WTC11 (cell line): Measurements from ENCODE around the gene SRSF4.

ENCODE experiments used
- CREM ChIP-seq: sonication (generic); formaldehyde crosslinking; IDR thresholded peaks from 2 replicates; pipeline ENCODE4 v1.8.1; 2022; ENCODE audit warnings: mild to moderate bottlenecking, missing genetic modification reagents, moderate library complexity
- HMGXB4 ChIP-seq: sonication (generic); formaldehyde crosslinking; IDR thresholded peaks from 2 replicates; pipeline ENCODE4 v1.8.1; 2023; ENCODE audit warnings: mild to moderate bottlenecking, moderate library complexity, missing genetic modification reagents
- USF1 ChIP-seq: sonication (generic); formaldehyde crosslinking; IDR thresholded peaks from 2 replicates; pipeline ENCODE4 v1.8.0; 2022; ENCODE audit warnings: mild to moderate bottlenecking, missing genetic modification reagents
- TF ChIP-seq, protein P1 (sequence below): fragments of 200-600 bp; IDR thresholded peaks from 2 replicates; pipeline ENCODE4 v1.8.0; 2022; ENCODE audit warnings: antibody characterized with exemption
- TF ChIP-seq, protein P2 (sequence below): fragments of 250-450 bp; sonication (Bioruptor Pico); IDR thresholded peaks from 2 replicates; pipeline ENCODE4 v2.1.2; 2022; ENCODE audit warnings: mild to moderate bottlenecking, moderate library complexity
- TF ChIP-seq, protein P3 (sequence below): sonication (generic); formaldehyde crosslinking; IDR thresholded peaks from 2 replicates; pipeline ENCODE4 v1.8.1; 2023; ENCODE audit warnings: mild to moderate bottlenecking, missing genetic modification reagents, moderate library complexity

DNA sequence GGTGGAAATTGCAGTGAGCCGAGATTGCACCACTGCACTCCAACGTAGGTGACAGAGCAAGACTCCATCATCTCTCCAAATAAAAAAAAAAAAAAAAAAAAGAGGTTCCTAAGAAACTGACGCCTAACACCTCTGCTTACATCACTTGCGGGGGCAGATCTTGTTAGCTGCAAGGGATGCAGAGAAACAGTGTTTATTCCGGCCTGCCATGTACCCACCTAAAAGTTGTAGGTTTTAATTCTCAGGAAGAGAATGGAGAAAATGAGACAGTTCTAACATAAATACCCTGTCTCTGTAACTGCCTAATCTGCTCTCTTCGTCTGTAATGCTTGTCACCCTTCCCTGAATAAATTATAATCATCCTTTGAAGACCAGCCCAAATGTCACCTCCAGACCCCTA is 9.0 kb upstream of the SRSF4 start:
- no peak for TF ChIP-seq CREM (CRISPR knock-in tag)
- TF ChIP-seq, protein P1, sequence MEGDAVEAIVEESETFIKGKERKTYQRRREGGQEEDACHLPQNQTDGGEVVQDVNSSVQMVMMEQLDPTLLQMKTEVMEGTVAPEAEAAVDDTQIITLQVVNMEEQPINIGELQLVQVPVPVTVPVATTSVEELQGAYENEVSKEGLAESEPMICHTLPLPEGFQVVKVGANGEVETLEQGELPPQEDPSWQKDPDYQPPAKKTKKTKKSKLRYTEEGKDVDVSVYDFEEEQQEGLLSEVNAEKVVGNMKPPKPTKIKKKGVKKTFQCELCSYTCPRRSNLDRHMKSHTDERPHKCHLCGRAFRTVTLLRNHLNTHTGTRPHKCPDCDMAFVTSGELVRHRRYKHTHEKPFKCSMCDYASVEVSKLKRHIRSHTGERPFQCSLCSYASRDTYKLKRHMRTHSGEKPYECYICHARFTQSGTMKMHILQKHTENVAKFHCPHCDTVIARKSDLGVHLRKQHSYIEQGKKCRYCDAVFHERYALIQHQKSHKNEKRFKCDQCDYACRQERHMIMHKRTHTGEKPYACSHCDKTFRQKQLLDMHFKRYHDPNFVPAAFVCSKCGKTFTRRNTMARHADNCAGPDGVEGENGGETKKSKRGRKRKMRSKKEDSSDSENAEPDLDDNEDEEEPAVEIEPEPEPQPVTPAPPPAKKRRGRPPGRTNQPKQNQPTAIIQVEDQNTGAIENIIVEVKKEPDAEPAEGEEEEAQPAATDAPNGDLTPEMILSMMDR, result no peak
- TF ChIP-seq, protein P2, sequence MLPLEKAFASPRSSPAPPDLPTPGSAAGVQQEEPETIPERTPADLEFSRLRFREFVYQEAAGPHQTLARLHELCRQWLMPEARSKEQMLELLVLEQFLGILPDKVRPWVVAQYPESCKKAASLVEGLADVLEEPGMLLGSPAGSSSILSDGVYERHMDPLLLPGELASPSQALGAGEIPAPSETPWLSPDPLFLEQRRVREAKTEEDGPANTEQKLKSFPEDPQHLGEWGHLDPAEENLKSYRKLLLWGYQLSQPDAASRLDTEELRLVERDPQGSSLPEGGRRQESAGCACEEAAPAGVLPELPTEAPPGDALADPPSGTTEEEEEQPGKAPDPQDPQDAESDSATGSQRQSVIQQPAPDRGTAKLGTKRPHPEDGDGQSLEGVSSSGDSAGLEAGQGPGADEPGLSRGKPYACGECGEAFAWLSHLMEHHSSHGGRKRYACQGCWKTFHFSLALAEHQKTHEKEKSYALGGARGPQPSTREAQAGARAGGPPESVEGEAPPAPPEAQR (CRISPR knock-in tag), result no peak
- no peak for TF ChIP-seq HMGXB4
- TF ChIP-seq, protein P3, sequence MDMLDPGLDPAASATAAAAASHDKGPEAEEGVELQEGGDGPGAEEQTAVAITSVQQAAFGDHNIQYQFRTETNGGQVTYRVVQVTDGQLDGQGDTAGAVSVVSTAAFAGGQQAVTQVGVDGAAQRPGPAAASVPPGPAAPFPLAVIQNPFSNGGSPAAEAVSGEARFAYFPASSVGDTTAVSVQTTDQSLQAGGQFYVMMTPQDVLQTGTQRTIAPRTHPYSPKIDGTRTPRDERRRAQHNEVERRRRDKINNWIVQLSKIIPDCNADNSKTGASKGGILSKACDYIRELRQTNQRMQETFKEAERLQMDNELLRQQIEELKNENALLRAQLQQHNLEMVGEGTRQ, result no peak
- no peak for TF ChIP-seq USF1 (CRISPR knock-in tag)
